Stimulated activated CD8-positive, alpha-beta memory T cell treated with anti-CD3 and anti-CD28 coated beads, Interleukin-12 subunit alpha, Interleukin-12 subunit beta, amount 100 ng/mL, for 24 hours (primary cell): ENCODE measurements around the gene SLC25A20.
"Not testable (repeated sequence)": the region's sequence is repeated elsewhere in the genome, so short reads cannot be mapped to it uniquely, and the experiment has no call there.

ENCODE experiments used
- DNase-seq: peaks from one replicate; pipeline ENCODE4 v3.0.0-alpha.2; 2020; ENCODE audit errors: extremely low read depth

Gene SLC25A20

GRCh38 chr3:48898383-48899234 is at the start of gene SLC25A20:
SLC25A20 (minus strand) TSS chr3:48898882; CDS start chr3:48898794, 88 bp downstream.
- DNase-seq: peak; percentile 75

- no peak for DNase-seq
These were observed 47.3 kb upstream of the SLC25A20 start for GRCh38 chr3:48945891-48946549.

- DNase-seq: no peak
These were observed 46.8 kb upstream of the SLC25A20 start for GRCh38 chr3:48945432-48945831.

- DNase-seq: no peak
These were observed 40.0 kb upstream of the SLC25A20 start for GRCh38 chr3:48938689-48939088.

GRCh38 chr3:48938156-48938555 is 39.5 kb upstream of the SLC25A20 start:
- DNase-seq: no peak

GRCh38 chr3:48935530-48935929 is 36.8 kb upstream of the SLC25A20 start:
- no peak for DNase-seq

- no peak for DNase-seq
These were observed 35.8 kb upstream of the SLC25A20 start for GRCh38 chr3:48934333-48934991.

- DNase-seq: no peak
These were observed 33.4 kb upstream of the SLC25A20 start for GRCh38 chr3:48931944-48932580.

GRCh38 chr3:48930590-48930989 is 31.9 kb upstream of the SLC25A20 start:
- no peak for DNase-seq

GRCh38 chr3:48929358-48930035 is 30.8 kb upstream of the SLC25A20 start:
- no peak for DNase-seq

GRCh38 chr3:48928679-48929078 is 30.0 kb upstream of the SLC25A20 start:
- DNase-seq: no peak

- no peak for DNase-seq
These were observed 29.2 kb upstream of the SLC25A20 start for GRCh38 chr3:48927928-48928327.

GRCh38 chr3:48926425-48927392 is 28.0 kb upstream of the SLC25A20 start:
- no peak for DNase-seq

GRCh38 chr3:48919215-48920138 is 20.8 kb upstream of the SLC25A20 start:
- DNase-seq: peak; percentile 20

GRCh38 chr3:48918388-48919214 is 19.9 kb upstream of the SLC25A20 start, which contains the start of gene ARIH2:
ARIH2 (plus strand) TSS chr3:48918842; CDS start chr3:48927559, 8,717 bp downstream.
- DNase-seq: peak; percentile 79

- no peak for DNase-seq
These were observed 16.6 kb upstream of the SLC25A20 start for GRCh38 chr3:48915296-48915695.

- DNase-seq: not testable (repeated sequence)
These were observed 8.3 kb upstream of the SLC25A20 start for GRCh38 chr3:48907026-48907425.

GRCh38 chr3:48899273-48899672 is 591 bp upstream of the SLC25A20 start:
- no peak for DNase-seq
